GM12891 (cell line): ENCODE measurements around the gene CMSS1.

Experiments used
- PAX5 ChIP-seq: IDR thresholded peaks from 2 replicates; pipeline ENCODE4 v1.6.1; 2011; ENCODE audit warnings: low read length, moderate library complexity, mild to moderate bottlenecking; ENCODE audit not compliant: insufficient read depth, severe bottlenecking
- POLR2A ChIP-seq: IDR thresholded peaks from 2 replicates; pipeline ENCODE4 v1.6.1; 2011; ENCODE audit warnings: low read depth, low read length, control low read depth
- POLR2AphosphoS5 ChIP-seq: IDR thresholded peaks from 2 replicates; pipeline ENCODE4 v1.6.1; 2011; ENCODE audit warnings: low read depth, low read length, control low read depth
- SPI1 ChIP-seq: IDR thresholded peaks from 2 replicates; pipeline ENCODE4 v1.6.1; 2011; ENCODE audit warnings: low read depth, low read length, control low read depth
- TAF1 ChIP-seq: IDR thresholded peaks from 2 replicates; pipeline ENCODE4 v1.6.1; 2011; ENCODE audit warnings: low read depth, low read length, control low read depth

- TF ChIP-seq POLR2A: no peak
- TF ChIP-seq POLR2AphosphoS5: no peak
- TF ChIP-seq PAX5: no peak
- no peak for TF ChIP-seq TAF1
- TF ChIP-seq SPI1: no peak
Observed at GRCh38 chr3:100129941-100130340, 312.3 kb downstream of the CMSS1 start.
